ENCODE data around the gene USPL1.
"Not testable (repeated sequence)": the region's sequence is repeated elsewhere in the genome, so short reads cannot be mapped to it uniquely, and the experiment has no call there.

Gene USPL1

DNA sequence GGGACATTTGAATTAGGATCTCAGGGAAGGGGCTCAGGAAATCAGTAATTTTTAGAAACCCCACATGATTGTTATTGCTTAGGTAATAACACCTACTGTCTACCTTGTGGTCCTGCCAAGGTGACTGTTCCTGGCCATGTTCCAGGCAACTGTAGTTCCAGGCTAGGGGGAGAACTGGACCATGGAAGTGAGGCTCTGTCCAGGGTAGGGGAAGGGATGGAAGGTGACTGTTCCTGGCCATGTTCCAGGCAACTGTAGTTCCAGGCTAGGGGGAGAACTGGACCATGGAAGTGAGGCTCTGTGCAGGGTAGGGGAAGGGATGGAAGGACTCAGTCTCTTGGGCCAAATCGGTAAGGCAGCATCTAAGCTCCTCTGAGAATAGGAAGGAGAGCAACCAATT lies 23.5 kb downstream of the USPL1 start:
- not testable (repeated sequence) for H3K4me1 ChIP-seq (ENCODE audit: control insufficient read depth, low read depth, low read length); H3K4me3 ChIP-seq (ENCODE audit: low read length); H3K27ac ChIP-seq (ENCODE audit: low read length); H3K9ac ChIP-seq (ENCODE audit: low read length); H3K27me3 ChIP-seq (ENCODE audit: control insufficient read depth, insufficient read depth, low read length); H3K9me3 ChIP-seq (ENCODE audit: control insufficient read depth, low read depth, low read length)
- peaks cover 48% of the 10 kb centered on the region for H3K36me3 ChIP-seq (ENCODE audit: control insufficient read depth, low read depth, low read length)

DNA sequence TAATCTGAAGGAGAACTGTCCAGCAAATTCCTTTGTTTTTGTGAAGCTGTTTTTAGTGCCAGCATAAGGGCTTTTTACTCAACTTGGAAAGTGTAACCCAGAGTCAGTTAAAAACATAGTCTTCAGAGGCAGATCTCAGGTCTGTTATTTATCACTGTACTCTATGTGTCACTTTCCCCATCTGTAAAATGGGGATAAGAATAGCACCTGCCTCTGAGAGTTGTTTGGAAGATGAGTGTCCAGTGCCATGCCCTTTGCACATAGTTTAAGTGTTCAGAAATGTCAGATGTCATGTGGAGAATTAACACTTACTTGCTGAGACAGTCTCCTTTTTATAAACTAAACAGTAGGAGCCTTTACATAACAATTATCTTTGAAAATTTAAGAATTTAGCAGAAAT lies 27.9 kb downstream of the USPL1 start:
- no peaks in the 10 kb centered on the region for H3K27me3 ChIP-seq (ENCODE audit: control insufficient read depth, insufficient read depth, low read length)
- no peaks in the 10 kb centered on the region for H3K4me1 ChIP-seq (ENCODE audit: control insufficient read depth, low read depth, low read length)
- H3K4me3 ChIP-seq (ENCODE audit: low read length): no peak overlapping the region
- H3K36me3 ChIP-seq (ENCODE audit: control insufficient read depth, low read depth, low read length): peaks cover 70% of the 10 kb centered on the region
- H3K27ac ChIP-seq (ENCODE audit: low read length): no peak overlapping the region
- no peaks in the 10 kb centered on the region for H3K9me3 ChIP-seq (ENCODE audit: control insufficient read depth, low read depth, low read length)
- H3K9ac ChIP-seq (ENCODE audit: low read length): no peak overlapping the region

DNA sequence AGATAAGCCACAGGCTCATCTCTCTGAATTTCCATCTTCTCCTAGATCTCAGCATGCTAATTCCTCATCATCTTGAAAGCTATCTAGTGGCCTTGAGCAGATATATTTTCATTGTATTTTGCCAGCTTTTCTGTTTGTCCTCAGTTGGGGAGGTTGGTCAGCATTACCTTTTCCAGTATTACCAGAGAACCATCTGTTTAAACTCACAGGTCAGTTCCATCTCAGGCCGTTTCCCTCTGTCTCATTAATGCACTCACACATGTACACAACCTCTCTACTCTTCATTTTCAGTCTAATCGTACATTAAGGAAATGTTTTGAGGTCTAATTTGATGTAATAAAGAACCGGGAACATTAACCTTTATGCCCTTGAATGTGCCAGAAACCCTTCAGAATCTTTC lies 29.7 kb downstream of the USPL1 start:
- Histone ChIP-seq H3K36me3 (ENCODE audit: control insufficient read depth, low read depth, low read length) (peaks cover 58% of the 10 kb centered on the region), H3K27ac (ENCODE audit: low read length) (no peak overlapping the region), H3K27me3 (ENCODE audit: control insufficient read depth, insufficient read depth, low read length) (no peaks in the 10 kb centered on the region), H3K4me3 (ENCODE audit: low read length) (no peak overlapping the region), H3K9me3 (ENCODE audit: control insufficient read depth, low read depth, low read length) (no peaks in the 10 kb centered on the region), H3K4me1 (ENCODE audit: control insufficient read depth, low read depth, low read length) (no peaks in the 10 kb centered on the region), H3K9ac (ENCODE audit: low read length) (no peak overlapping the region)

DNA sequence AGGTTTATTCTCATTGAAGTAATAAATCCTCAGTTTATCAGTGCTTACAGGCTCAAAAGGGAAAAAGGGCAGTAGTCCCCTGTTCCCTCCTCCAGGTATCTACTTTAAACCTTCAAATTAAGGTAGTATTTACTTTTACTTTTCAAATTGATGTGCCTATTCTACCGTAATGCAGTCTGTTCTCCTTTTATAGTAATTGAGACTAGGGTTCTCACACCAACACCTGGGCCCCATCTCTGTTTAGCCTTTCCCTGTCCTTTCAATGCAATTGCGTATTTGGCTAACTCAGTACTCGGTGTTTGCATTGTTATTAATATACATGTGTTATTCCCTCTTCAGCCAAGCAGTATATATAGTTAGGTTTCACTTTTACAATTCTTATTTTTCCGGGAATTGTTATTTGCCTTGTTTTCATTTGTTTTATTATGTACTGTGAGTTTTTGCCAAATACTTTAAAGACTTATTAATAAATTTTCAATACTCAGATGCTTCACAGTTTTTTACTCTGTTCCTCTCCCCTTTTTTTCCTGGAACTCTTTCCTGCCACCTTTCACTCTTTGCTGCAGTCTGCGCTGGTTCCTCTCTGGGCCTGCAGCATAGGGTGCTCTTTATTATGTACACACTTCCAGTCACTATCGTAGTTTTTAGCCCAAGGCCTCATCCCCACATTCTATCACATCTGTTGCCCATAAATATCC lies 30.3 kb downstream of the USPL1 start:
- H3K27ac ChIP-seq (ENCODE audit: low read length): no peak overlapping the region
- H3K4me1 ChIP-seq (ENCODE audit: control insufficient read depth, low read depth, low read length): no peaks in the 10 kb centered on the region
- no peak overlapping the region for H3K4me3 ChIP-seq (ENCODE audit: low read length)
- H3K9ac ChIP-seq (ENCODE audit: low read length): no peak overlapping the region
- H3K9me3 ChIP-seq (ENCODE audit: control insufficient read depth, low read depth, low read length): no peaks in the 10 kb centered on the region
- peaks cover 57% of the 10 kb centered on the region for H3K36me3 ChIP-seq (ENCODE audit: control insufficient read depth, low read depth, low read length)
- H3K27me3 ChIP-seq (ENCODE audit: control insufficient read depth, insufficient read depth, low read length): no peaks in the 10 kb centered on the region

DNA sequence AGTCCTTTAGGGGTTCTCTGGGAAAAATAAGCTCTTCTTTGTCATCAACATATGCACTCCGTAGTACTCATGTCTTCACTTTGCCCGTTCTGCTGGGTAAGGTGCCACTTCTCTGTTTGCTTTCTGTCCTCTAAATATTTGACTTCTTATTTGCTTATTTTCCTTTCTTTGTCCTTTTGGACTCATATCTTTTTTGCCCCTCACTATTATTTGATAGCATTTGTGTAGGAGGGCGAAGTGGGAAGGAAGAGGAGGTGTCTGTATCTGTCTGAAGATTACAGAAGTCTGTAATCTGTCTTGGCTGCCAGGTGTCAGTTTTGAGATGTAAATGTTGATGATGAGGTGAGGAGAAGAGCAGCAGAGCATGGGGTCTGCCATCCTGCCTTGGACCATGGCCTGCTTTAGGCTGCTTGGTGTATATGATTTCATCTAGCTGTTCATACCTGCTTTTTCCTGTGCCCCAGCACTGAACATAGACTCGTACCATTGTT lies 30.8 kb downstream of the USPL1 start:
- peaks cover 59% of the 10 kb centered on the region for H3K36me3 ChIP-seq (ENCODE audit: control insufficient read depth, low read depth, low read length)
- no peak overlapping the region for H3K27ac ChIP-seq (ENCODE audit: low read length)
- no peaks in the 10 kb centered on the region for H3K4me1 ChIP-seq (ENCODE audit: control insufficient read depth, low read depth, low read length)
- no peak overlapping the region for H3K9ac ChIP-seq (ENCODE audit: low read length)
- no peaks in the 10 kb centered on the region for H3K9me3 ChIP-seq (ENCODE audit: control insufficient read depth, low read depth, low read length)
- no peak overlapping the region for H3K4me3 ChIP-seq (ENCODE audit: low read length)
- H3K27me3 ChIP-seq (ENCODE audit: control insufficient read depth, insufficient read depth, low read length): no peaks in the 10 kb centered on the region

DNA sequence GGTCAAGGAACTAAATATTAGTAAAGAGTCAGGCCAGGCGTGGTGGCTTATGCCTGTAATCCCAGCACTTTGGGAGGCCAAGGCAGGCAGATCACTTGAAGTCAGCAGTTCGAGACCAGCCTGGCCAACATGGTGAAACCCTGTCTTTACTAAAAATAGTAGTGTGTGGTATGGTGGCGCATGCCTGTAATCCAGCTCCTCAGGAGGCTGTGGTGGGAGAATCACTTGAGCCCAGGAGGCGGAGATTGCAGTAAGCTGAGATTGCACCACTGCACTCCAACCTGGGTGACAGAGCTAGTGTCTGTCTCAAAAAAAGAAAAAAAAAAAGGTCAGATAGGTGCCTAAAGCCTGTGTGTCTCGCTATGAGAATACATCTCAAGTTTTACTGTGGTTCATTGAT lies 33.9 kb downstream of the USPL1 start:
- peaks cover 61% of the 10 kb centered on the region for H3K36me3 ChIP-seq (ENCODE audit: control insufficient read depth, low read depth, low read length)
- H3K4me3 ChIP-seq (ENCODE audit: low read length); H3K9me3 ChIP-seq (ENCODE audit: control insufficient read depth, low read depth, low read length); H3K27ac ChIP-seq (ENCODE audit: low read length); H3K9ac ChIP-seq (ENCODE audit: low read length); H3K27me3 ChIP-seq (ENCODE audit: control insufficient read depth, insufficient read depth, low read length); H3K4me1 ChIP-seq (ENCODE audit: control insufficient read depth, low read depth, low read length): not testable (repeated sequence)

DNA sequence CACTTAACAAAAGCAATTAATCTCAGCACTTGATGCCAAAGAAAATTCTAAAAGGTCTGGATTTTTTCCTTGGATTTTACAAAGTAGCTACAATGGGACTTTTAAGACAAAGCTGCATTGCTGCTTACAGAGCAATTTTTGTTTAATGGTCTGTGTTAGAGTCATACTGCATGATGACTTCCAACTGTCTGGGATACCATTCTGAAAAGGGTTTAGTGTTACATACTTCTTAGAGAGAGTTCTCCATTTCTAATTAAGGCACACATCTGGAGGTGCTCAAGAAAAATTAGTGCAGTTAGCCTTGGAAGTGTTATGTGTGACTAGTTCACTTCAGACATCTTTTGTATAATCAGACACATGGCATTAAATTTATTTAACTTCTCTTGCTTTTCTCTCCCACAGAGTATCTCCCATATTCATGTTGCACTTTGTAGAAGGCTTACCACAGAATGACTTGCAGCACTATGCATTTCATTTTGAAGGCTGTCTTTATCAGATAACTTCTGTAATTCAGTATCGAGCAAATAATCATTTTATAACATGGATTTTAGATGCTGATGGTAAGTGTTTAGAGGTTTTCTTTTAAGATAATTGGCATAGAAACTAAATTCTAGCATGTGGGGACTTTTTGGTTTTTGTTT lies 35.1 kb downstream of the USPL1 start:
- H3K4me1 ChIP-seq (ENCODE audit: control insufficient read depth, low read depth, low read length): no peaks in the 10 kb centered on the region
- H3K27me3 ChIP-seq (ENCODE audit: control insufficient read depth, insufficient read depth, low read length): no peaks in the 10 kb centered on the region
- H3K9me3 ChIP-seq (ENCODE audit: control insufficient read depth, low read depth, low read length): no peaks in the 10 kb centered on the region
- no peak overlapping the region for H3K9ac ChIP-seq (ENCODE audit: low read length)
- H3K4me3 ChIP-seq (ENCODE audit: low read length): no peak overlapping the region
- peaks cover 59% of the 10 kb centered on the region for H3K36me3 ChIP-seq (ENCODE audit: control insufficient read depth, low read depth, low read length)
- H3K27ac ChIP-seq (ENCODE audit: low read length): no peak overlapping the region

DNA sequence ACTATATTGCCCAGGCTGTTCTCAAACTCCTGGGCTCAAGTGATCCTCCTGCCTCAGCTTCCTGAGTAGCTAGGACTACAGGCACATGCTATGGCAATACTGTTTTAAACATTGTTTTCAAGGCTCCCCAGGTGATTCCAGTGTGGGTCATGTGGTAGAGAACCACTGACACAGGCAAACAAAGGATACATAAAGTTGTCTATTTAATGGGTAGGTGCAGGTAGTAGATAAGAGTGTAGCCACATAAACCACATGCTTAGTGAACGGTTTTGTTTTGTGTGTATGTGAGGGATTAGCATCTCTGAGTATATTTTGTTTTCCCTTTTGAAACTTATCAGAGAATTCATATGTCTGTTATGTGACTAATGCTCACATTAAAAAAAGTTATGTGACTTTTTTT lies 36.7 kb downstream of the USPL1 start:
- no peak overlapping the region for H3K4me3 ChIP-seq (ENCODE audit: low read length)
- H3K36me3 ChIP-seq (ENCODE audit: control insufficient read depth, low read depth, low read length): peaks cover 63% of the 10 kb centered on the region
- no peak overlapping the region for H3K27ac ChIP-seq (ENCODE audit: low read length)
- no peak overlapping the region for H3K9ac ChIP-seq (ENCODE audit: low read length)
- no peaks in the 10 kb centered on the region for H3K27me3 ChIP-seq (ENCODE audit: control insufficient read depth, insufficient read depth, low read length)
- no peaks in the 10 kb centered on the region for H3K4me1 ChIP-seq (ENCODE audit: control insufficient read depth, low read depth, low read length)
- H3K9me3 ChIP-seq (ENCODE audit: control insufficient read depth, low read depth, low read length): no peaks in the 10 kb centered on the region

DNA sequence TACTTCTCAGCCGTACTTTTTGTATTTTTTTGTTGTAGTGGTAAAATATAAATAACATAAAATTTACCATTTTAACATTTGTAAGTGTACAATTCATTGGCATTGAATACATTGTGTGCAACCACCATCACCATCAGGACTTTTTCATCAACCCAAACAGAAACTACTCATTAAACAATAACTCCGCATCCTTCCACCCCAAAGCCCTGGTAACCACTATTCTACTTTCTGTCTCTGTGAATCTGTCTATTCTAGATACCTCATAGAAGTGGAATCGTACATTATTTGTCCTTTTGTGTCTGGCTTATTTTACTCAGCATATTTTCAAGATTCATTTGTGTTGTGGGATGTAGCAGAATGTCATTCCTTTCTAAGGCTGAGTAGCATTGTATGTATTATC lies 38.5 kb downstream of the USPL1 start:
- Histone ChIP-seq H3K4me3 (ENCODE audit: low read length) (no peak overlapping the region), H3K27me3 (ENCODE audit: control insufficient read depth, insufficient read depth, low read length) (no peaks in the 10 kb centered on the region), H3K36me3 (ENCODE audit: control insufficient read depth, low read depth, low read length) (peaks cover 54% of the 10 kb centered on the region), H3K27ac (ENCODE audit: low read length) (no peak overlapping the region), H3K9ac (ENCODE audit: low read length) (no peak overlapping the region), H3K4me1 (ENCODE audit: control insufficient read depth, low read depth, low read length) (no peaks in the 10 kb centered on the region), H3K9me3 (ENCODE audit: control insufficient read depth, low read depth, low read length) (no peaks in the 10 kb centered on the region)

DNA sequence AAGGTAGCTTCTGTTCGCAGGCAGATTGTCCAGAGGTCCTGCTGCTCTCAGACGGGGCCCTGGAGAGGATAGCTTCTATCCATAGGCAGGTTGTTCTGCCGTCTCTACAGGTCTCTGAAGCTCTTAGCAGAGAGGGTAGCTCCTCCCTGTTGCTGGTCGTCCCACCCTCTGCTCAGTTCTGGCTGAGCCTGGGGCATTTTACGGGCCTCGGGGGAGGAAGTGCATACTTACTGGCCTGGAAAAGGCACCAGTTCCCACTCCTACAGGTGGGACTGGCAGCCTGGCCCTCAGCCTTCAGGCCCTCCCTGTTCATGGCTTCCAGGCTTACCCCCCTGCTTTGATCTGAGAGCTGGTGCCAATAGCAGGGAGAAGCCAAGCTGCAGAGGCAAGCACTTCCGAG lies 42.3 kb downstream of the USPL1 start:
- H3K27me3 ChIP-seq (ENCODE audit: control insufficient read depth, insufficient read depth, low read length): no peaks in the 10 kb centered on the region
- no peaks in the 10 kb centered on the region for H3K9me3 ChIP-seq (ENCODE audit: control insufficient read depth, low read depth, low read length)
- H3K9ac ChIP-seq (ENCODE audit: low read length): no peak overlapping the region
- no peak overlapping the region for H3K4me3 ChIP-seq (ENCODE audit: low read length)
- no peak overlapping the region for H3K27ac ChIP-seq (ENCODE audit: low read length)
- peaks cover 33% of the 10 kb centered on the region for H3K36me3 ChIP-seq (ENCODE audit: control insufficient read depth, low read depth, low read length)
- H3K4me1 ChIP-seq (ENCODE audit: control insufficient read depth, low read depth, low read length): no peaks in the 10 kb centered on the region

DNA sequence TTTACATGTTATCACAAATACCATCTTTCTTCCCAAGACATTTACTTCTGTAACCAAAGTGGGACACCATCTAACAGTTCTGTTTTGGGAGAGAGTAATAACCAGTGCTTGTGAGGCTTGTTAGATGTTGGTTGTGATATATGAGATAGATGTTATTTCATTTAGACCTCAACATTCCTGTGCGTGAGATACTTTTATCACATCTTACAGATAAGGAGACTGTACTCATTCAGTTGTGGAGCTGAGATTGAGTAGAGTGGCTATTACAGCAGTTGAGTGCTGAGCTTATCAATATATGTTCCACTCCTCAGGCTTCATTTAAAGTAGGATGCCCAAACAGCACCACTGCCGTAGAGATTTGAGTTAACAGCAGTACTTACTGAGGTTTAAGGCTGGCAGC lies 43.1 kb downstream of the USPL1 start:
- Histone ChIP-seq H3K27me3 (ENCODE audit: control insufficient read depth, insufficient read depth, low read length) (no peaks in the 10 kb centered on the region), H3K4me1 (ENCODE audit: control insufficient read depth, low read depth, low read length) (no peaks in the 10 kb centered on the region), H3K9me3 (ENCODE audit: control insufficient read depth, low read depth, low read length) (no peaks in the 10 kb centered on the region), H3K4me3 (ENCODE audit: low read length) (no peak overlapping the region), H3K9ac (ENCODE audit: low read length) (no peak overlapping the region), H3K36me3 (ENCODE audit: control insufficient read depth, low read depth, low read length) (peaks cover 27% of the 10 kb centered on the region), H3K27ac (ENCODE audit: low read length) (no peak overlapping the region)

DNA sequence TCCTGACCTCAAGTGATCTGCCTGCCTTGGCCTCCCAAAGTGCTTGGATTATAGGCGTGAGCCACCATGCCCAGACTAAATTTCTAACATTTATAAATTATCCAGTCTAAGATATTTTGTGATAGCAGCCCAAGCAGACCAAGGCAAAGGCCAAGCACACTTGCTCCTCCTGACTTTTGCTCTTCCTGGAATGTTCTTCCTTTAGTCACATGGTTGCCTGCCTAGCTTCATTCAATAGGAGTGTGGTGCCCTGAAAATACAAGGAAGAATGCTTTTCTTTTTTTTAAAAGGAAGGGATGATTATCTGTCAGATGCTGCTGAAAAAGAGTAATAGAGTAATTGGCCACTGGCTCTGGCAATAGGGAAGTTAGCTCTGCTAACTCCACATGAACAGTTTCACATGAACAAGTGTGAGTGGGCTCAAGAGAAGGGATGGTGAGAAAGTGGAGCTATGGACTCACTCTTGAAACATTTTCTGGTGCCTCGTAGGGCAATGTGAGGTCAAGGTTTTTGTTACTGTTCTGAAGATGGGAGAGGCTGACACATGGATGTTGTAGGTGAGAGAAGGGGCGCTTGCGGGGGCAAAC lies 47.1 kb downstream of the USPL1 start:
- no peaks in the 10 kb centered on the region for H3K27me3 ChIP-seq (ENCODE audit: control insufficient read depth, insufficient read depth, low read length)
- no peaks in the 10 kb centered on the region for H3K4me1 ChIP-seq (ENCODE audit: control insufficient read depth, low read depth, low read length)
- no peak overlapping the region for H3K4me3 ChIP-seq (ENCODE audit: low read length)
- H3K9ac ChIP-seq (ENCODE audit: low read length): no peak overlapping the region
- no peaks in the 10 kb centered on the region for H3K36me3 ChIP-seq (ENCODE audit: control insufficient read depth, low read depth, low read length)
- H3K9me3 ChIP-seq (ENCODE audit: control insufficient read depth, low read depth, low read length): no peaks in the 10 kb centered on the region
- no peak overlapping the region for H3K27ac ChIP-seq (ENCODE audit: low read length)

All from iPS-18a (cell line).